Lower lobe of right lung (tissue), 2 donors: ENCODE results near the gene IVNS1ABP. TPM values are rescaled to one million over a fixed set of nuclear protein-coding genes. Genes with fewer than 3 reads are reported as not detected.
"Not testable (repeated sequence)": the region's sequence is repeated elsewhere in the genome, so short reads cannot be mapped to it uniquely, and the experiment has no call there.

Experiments
- ATAC-seq, 2 donors: fragments of 200-7000 bp; cut with Tn5 transposase; one replicate each; pipeline ENCODE4 v1.9.1; 2020 to 2022; ENCODE audit warnings: mild to moderate bottlenecking in 2 of 2, moderate library complexity in 2 of 2
- DNase-seq: peaks from one replicate; pipeline ENCODE4 v3.0.0-alpha.2; 2020
- H3K27ac ChIP-seq: fragments of 200-600 bp; one replicate; pipeline ENCODE4 v1.8.0; 2022
- H3K27me3 ChIP-seq: fragments of 200-600 bp; one replicate; pipeline ENCODE4 v1.8.0; 2022; ENCODE audit warnings: low read depth
- H3K36me3 ChIP-seq: fragments of 200-600 bp; one replicate; pipeline ENCODE4 v1.8.0; 2022; ENCODE audit warnings: mild to moderate bottlenecking
- H3K4me1 ChIP-seq: fragments of 200-600 bp; one replicate; pipeline ENCODE4 v1.8.0; 2022
- H3K4me3 ChIP-seq: fragments of 200-600 bp; one replicate; pipeline ENCODE4 v1.8.0; 2022; ENCODE audit warnings: mild to moderate bottlenecking
- H3K9me3 ChIP-seq: fragments of 200-600 bp; one replicate; pipeline ENCODE4 v1.8.0; 2022
- CTCF ChIP-seq: fragments of 200-600 bp; IDR thresholded peaks from one replicate; pipeline ENCODE4 v1.8.0; 2022; ENCODE audit warnings: antibody characterized with exemption, mild to moderate bottlenecking
- intact Hi-C: fragments of 100-400 bp; cut with DNase I; formaldehyde crosslinking; loops from one replicate; pipeline ENCODE4 v1.11.0; 2022
- total RNA-seq: library from RNA; stranded (reverse); fragmentation: NEBNext Ultra II Directional; extraction: Animal tissue kit (Norgen Biotek cat#: 25700); gene quantifications from one replicate; pipeline ENCODE4 v1.2.1, GENCODE V29; 2021
- donor health status: DM: no; HTN: yes; CAD: no; lungs with severe emphysema.

IVNS1ABP gene
- total RNA-seq, 1 donor from 2014 or later, result 79.9 TPM

- Histone ChIP-seq H3K27me3 (no peaks in the 10 kb centered on the region), H3K4me1 (no peaks in the 10 kb centered on the region), H3K27ac (no peak overlapping the region), H3K9me3 (no peaks in the 10 kb centered on the region), H3K4me3 (no peak overlapping the region), H3K36me3 (no peaks in the 10 kb centered on the region)
- intact Hi-C loops, result no loop called here
- no peak for DNase-seq
- no peak for TF ChIP-seq CTCF
- no peak for ATAC-seq
These were observed 53.8 kb downstream of the IVNS1ABP start for GRCh38 chr1:185263292-185263691.

- Histone ChIP-seq H3K27ac (no peak overlapping the region), H3K36me3 (no peaks in the 10 kb centered on the region), H3K4me3 (no peak overlapping the region), H3K9me3 (no peaks in the 10 kb centered on the region), H3K4me1 (no peaks in the 10 kb centered on the region), H3K27me3 (no peaks in the 10 kb centered on the region)
- no peak for ATAC-seq
- TF ChIP-seq CTCF, result no peak
- DNase-seq, result no peak
- intact Hi-C loops, result no loop called here
These were observed 54.9 kb downstream of the IVNS1ABP start for GRCh38 chr1:185262151-185262550.

GRCh38 chr1:185260611-185261010 lies 56.4 kb downstream of the IVNS1ABP start:
- no peaks in the 10 kb centered on the region for H3K9me3 ChIP-seq
- H3K27me3 ChIP-seq, result no peaks in the 10 kb centered on the region
- no peak for TF ChIP-seq CTCF

GRCh38 chr1:185258676-185259075 lies 58.4 kb downstream of the IVNS1ABP start:
- Histone ChIP-seq H3K27ac (no peak overlapping the region), H3K9me3 (no peaks in the 10 kb centered on the region), H3K27me3 (no peaks in the 10 kb centered on the region), H3K36me3 (no peaks in the 10 kb centered on the region), H3K4me3 (no peak overlapping the region), H3K4me1 (no peaks in the 10 kb centered on the region)
- intact Hi-C loops, result no loop called here
- TF ChIP-seq CTCF, result no peak
- DNase-seq, result no peak
- no peak for ATAC-seq

More at GRCh38 chr1:185260611-185261010, 56.4 kb downstream of the IVNS1ABP start:
- DNase-seq (no peak), ATAC-seq (no peak)
- intact Hi-C loops, result no loop called here
- no peaks in the 10 kb centered on the region for H3K36me3 ChIP-seq
- no peaks in the 10 kb centered on the region for H3K4me1 ChIP-seq
- H3K27ac ChIP-seq, result no peak overlapping the region
- no peak overlapping the region for H3K4me3 ChIP-seq

GRCh38 chr1:185257950-185258208 lies 59.2 kb downstream of the IVNS1ABP start:
- Histone ChIP-seq H3K27me3 (no peaks in the 10 kb centered on the region), H3K27ac (no peak overlapping the region), H3K36me3 (no peaks in the 10 kb centered on the region), H3K4me1 (no peaks in the 10 kb centered on the region), H3K9me3 (no peaks in the 10 kb centered on the region), H3K4me3 (no peak overlapping the region)
- DNase-seq, result no peak
- intact Hi-C loops, result no loop called here
- ATAC-seq, result no peak
- no peak for TF ChIP-seq CTCF

GRCh38 chr1:185257116-185257949 lies 59.7 kb downstream of the IVNS1ABP start:
- DNase-seq, H3K4me3 ChIP-seq, intact Hi-C loops: not testable (repeated sequence)

GRCh38 chr1:185255595-185255994 lies 61.4 kb downstream of the IVNS1ABP start:
- H3K27me3 ChIP-seq, DNase-seq, intact Hi-C loops, H3K4me1 ChIP-seq, H3K4me3 ChIP-seq, H3K27ac ChIP-seq, H3K9me3 ChIP-seq, ATAC-seq, H3K36me3 ChIP-seq: not testable (repeated sequence)

More at GRCh38 chr1:185257116-185257949, 59.7 kb downstream of the IVNS1ABP start:
- H3K4me1 ChIP-seq, H3K27me3 ChIP-seq, ATAC-seq, H3K9me3 ChIP-seq, H3K36me3 ChIP-seq, H3K27ac ChIP-seq: not testable (repeated sequence)

GRCh38 chr1:185252404-185252803 lies 64.6 kb downstream of the IVNS1ABP start:
- ATAC-seq, intact Hi-C loops, H3K27me3 ChIP-seq: not testable (repeated sequence)

GRCh38 chr1:185251928-185252327 lies 65.1 kb downstream of the IVNS1ABP start:
- intact Hi-C loops, H3K9me3 ChIP-seq, H3K4me1 ChIP-seq, H3K4me3 ChIP-seq, H3K27ac ChIP-seq, ATAC-seq, DNase-seq, H3K27me3 ChIP-seq, H3K36me3 ChIP-seq: not testable (repeated sequence)

More at GRCh38 chr1:185252404-185252803, 64.6 kb downstream of the IVNS1ABP start:
- H3K9me3 ChIP-seq, H3K4me1 ChIP-seq, H3K27ac ChIP-seq, DNase-seq, H3K4me3 ChIP-seq, H3K36me3 ChIP-seq: not testable (repeated sequence)
